HG03175 (cell line): Measurements from ENCODE around the gene CDIPT.

Source experiments
- ATAC-seq: cut with Tn5 transposase; IDR thresholded peaks from one replicate; pipeline ENCODE4 v1.9.1; 2021; ENCODE audit warnings: mild to moderate bottlenecking, moderate library complexity; ENCODE audit not compliant: unreplicated experiment

The CDIPT gene

GRCh38 chr16:29831490-29831889, 31.5 kb downstream of the CDIPT start:
- no peak for ATAC-seq

DNA sequence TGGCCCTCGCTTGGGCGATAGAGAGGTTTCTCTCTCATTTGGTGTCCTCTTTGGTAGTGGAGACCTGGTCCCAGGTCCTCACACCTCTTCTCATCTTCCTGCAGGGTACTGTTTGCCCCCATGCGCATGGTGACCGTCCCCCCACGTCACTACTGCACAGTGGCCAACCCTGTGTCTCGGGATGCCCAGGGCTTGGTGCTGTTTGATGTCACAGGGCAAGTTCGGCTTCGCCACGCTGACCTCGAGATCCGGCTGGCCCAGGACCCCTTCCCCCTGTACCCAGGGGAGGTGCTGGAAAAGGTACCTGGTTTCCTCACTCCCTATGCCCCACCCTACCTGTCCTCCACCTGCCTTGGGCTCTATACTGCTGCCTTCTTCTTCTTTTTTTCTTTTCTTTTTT, 32.3 kb downstream of the CDIPT start:
- no peak for ATAC-seq

GRCh38 chr16:29826342-29826695, 36.7 kb downstream of the CDIPT start:
- ATAC-seq: no peak

DNA sequence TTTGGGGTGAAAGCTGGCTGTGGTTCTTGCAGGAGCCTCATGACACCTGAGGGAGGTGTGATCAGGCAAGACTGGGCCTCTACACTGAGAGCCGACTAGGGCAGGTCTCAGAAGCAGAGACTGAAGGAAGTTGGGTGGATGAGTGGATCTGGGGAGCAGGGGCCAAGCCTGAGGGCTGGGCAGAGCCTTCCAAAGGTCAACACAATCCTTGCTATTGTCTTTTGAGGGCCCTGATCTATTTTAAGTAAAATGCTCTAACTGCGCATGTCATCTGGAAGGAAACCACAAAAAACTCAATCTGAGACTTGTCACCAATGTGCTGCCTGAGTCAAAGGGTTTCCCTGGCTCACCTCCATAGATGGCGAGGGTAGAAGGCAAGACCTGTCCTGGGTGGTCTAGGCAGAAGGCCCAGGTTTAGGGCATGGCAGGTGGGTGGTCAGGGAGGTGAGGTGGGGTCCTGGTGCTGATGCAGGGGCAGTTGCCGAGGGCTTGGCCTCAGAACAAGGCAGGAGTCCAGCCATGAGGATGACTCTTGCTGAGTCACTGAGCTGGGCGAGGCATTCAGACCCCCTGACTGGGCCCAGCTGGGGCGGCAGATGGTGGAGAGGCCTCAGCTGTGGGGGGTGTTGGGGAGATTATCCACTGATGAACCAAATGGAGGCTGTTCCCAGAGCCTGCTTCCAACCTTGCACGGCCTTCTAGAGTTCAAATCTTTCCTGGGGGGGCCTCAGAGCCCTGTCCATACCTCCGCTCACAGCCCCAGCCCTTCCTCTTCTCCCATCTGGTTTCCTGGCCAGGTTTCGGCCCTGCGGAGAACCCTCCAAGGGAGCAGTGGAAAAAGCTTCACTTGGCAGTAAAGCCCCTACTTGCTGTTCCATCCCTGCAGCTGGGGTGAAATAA, 37.6 kb downstream of the CDIPT start:
- no peak for ATAC-seq

DNA sequence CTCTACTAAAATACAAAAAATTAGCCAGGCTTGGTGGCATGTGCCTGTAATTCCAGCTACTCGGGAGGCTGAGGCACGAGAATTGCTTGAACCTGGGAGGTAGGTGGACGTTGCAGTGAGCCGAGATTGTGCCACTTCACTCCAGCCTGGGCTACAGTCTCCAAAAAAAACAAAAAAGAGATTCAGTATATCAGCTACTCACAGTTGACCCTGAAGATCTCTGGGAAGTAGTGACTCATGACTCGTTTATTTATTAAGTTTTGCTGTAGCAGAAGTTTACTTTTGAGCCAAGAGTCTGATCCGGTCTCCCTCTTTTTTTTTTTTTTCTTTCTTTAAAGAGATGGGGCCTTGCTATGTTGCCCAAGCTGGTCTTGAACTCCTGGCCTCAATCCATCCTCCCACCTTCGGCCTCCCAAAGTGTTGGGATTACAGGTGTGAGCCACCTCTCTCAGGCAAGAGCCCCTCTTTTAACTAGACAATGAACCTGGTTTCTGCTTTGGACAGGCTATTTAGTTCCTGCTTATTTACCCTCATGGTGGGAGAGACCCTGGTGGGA, 38.4 kb downstream of the CDIPT start:
- no peak for ATAC-seq

- no peak for ATAC-seq
Measured at GRCh38 chr16:29821643-29822115, 41.3 kb downstream of the CDIPT start.

- peak; percentile 51 for ATAC-seq
Measured at GRCh38 chr16:29820730-29821642, 42.0 kb downstream of the CDIPT start.

DNA sequence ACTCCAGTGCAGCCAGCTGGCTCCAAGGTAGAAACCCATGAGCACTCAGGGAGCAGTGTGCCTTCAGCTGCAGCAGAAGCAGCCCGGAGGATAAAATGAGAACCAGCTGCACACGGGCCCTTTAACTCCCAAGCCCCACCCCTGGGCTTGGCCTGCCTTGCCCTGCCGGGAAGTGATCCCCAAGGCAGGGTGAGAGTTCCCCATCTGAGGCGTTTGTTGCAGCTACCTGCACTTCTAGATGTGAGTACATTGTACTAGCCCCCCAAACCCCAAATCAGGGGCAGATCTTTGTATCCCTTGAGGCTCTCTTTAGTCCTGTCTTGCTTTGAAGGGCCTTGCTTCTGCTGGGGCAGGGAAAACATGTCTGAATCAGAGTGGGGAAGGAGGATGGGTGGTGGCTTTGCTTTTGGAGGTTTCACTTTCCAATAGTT, 42.7 kb downstream of the CDIPT start, which contains the start of gene MVP:
TSS of gene MVP (plus strand) at position 192 of the 431 bp plus-strand sequence. CDS start 10,088 bp downstream, outside the sequence.
- ATAC-seq: no peak

- ATAC-seq: no peak
Measured at GRCh38 chr16:29819506-29819905, 43.5 kb downstream of the CDIPT start.

DNA sequence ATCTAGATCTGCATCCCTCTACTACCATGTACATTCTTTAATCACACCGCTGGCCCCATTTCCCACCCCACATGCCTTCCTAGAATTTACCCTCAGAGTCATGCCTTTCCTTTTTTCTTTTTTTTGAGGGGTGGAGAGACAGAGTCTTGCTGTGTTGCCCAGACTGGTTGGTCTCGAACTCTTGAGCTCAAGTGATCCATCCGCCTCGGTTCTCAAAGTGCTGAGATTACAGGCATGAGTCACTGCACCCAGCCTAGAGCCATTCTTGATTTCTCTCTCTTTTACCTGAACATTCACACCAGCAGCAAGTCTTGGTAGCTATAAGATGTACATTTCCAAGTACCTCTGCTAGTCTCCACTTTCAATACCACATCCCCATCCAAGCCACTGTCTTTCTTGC, 44.9 kb downstream of the CDIPT start:
- no peak for ATAC-seq

DNA sequence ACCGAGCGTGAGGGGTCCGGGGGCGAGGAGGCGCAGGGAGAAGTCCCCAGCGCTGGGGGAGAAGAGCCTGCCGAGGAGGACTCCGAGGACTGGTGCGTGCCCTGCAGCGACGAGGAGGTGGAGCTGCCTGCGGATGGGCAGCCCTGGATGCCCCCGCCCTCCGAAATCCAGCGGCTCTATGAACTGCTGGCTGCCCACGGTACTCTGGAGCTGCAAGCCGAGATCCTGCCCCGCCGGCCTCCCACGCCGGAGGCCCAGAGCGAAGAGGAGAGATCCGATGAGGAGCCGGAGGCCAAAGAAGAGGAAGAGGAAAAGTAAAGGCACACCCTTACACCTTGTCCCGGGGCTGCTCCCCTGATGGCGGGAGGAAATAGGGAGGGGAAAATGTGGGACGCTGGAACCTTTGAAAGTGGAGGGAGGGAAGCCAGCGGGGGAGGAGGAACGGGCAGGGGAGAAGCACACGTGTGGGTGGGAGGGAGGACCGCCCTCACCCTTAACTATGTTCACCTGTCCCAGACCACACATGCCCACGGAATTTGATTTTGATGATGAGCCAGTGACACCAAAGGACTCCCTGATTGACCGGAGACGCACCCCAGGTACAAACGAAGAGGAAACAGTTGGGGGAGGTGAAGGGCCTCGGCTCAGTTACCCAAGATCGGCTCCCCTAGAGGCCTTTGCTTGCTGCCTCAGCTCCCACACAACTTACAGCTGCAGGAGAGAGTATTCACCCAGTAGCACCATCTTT, 46.2 kb downstream of the CDIPT start:
- no peak for ATAC-seq

DNA sequence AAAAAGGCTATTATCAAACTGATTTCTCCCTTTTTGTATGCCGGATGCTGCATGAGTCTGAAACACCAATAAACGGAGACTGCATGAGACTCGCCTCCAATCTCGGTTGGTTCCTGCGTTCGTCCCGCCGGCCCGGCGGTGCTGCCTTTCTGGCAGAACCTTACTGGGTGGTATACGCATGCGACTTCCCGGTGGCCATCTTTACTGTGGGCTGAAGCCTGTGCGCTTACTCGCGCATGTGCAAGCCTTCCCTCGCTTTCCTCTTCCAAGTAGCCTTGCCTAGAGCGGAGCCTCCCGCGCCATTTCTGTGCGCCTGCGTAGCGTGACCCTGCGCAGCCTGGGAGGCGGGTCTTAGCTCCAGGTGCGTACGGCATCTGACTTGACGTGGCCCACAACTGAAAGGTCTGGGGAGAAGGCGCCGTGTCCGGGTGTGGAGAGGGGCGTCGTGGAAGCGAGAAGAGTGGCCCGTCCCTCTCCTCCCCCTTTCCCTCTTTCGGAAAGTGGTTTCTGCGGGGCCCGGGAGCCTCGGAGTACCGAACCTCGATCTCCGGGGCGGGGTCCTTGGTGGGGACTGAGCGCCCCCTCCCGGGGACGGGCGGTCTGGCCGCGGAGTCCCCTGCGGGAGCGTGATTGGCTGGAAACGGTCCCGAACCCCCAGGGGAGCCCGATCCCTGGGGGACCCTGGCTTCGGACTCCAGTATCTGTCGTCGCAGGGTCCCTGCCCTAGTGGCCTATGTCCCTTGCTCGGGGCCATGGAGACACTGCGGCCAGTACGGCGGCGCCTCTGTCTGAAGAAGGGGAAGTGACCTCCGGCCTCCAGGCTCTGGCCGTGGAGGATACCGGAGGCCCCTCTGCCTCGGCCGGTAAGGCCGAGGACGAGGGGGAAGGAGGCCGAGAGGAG, 47.0 kb downstream of the CDIPT start, which contains the start of gene PAGR1:
TSS of gene PAGR1 (plus strand) at position 360 of the 901 bp plus-strand sequence. CDS start at position 734, 374 bp downstream.
- ATAC-seq: peak; percentile 64

DNA sequence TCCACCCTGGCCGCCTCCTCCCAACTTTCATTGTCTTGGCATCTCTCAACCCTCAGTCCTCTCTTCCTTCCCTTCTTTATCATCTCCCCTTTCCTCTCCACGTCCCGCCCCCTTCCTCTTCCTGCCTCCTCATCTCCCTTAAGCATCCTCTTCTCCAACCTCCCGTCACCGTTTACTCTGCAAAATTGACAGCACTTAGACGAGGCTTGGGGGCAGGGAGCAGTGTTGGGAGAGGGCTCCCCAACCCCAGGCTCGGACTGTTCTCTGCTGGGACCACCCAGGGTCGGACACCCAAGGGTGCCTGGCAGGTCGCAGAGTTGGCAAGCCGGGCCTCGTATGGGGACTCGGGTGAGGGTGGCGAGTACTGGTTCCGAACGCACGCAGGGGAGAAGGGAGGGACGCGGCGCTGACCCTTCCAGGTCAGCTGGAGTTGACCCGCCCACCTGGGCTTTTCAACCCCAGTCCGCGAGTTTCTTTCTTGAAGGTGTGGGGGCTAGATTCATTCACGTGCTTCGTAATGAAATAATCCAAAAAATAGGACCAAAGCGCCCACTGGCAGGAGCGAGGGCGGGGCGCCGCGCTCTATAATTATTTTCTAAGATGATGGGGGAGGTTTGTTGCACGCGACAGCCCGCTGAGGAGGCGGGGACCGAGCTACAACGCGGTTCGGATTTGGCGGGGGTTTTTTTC, 47.8 kb downstream of the CDIPT start:
- ATAC-seq: no peak

DNA sequence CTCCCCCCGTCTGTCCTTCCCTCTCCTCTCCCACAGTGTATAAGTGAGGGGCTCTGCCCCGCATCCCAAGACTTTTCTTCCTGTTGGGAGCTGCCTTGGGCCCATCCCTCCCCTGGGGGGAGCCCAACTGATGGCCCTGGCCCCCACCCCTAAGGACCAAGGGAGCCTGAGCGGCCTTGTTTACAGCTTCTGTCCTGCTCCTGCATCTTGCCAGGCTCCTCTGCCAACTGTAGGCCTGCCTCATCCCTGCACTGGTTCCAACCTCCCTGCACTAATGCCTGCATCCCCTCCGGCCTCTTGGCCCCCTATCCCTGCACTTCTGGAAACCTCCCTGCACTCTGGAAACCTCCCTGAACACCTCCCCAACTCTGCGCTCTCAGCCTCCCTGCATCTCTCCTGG, 48.4 kb downstream of the CDIPT start:
- no peak for ATAC-seq

DNA sequence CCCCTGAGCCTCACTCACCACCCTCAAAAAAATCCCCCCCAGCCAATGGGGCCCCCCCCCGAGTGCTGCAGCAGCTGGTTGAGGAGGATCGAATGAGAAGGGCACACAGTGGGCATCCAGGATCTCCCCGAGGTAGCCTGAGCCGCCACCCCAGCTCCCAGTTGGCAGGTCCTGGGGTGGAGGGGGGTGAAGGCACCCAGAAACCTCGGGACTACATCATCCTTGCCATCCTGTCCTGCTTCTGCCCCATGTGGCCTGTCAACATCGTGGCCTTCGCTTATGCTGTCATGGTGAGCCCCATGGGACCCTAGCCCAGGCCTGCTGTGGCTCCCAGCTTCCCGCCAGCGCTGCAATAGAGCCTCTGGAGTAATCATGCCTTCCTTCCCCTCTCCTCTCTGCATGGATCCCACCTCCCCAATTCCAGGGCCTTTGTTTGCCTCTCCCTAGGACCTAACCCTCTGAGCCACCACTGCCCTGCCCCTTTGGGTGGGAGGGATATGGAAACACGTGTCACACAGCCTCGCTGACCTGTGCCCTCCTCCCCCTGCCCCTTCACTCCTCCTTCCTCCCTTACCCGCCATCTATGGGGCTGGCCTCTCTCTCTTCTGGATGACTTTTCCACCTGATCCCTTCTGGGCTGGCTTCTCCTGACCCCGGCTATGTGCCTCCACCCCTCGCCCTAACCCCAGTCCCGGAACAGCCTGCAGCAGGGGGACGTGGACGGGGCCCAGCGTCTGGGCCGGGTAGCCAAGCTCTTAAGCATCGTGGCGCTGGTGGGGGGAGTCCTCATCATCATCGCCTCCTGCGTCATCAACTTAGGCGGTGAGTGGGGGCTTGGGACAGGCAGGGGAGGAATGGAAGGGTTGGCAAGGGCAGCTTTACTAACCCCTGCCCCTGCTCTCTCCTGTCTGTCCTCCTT, 49.1 kb downstream of the CDIPT start:
- ATAC-seq: no peak

GRCh38 chr16:29812754-29813643, 50.0 kb downstream of the CDIPT start:
- no peak for ATAC-seq
